ENCODE measurements around the gene CEP57L1. TPM values are rescaled to one million over a fixed set of nuclear protein-coding genes. Genes with fewer than 3 reads are reported as not detected.
"Not testable (repeated sequence)": the region's sequence is repeated elsewhere in the genome, so short reads cannot be mapped to it uniquely, and the experiment has no call there.

Gene CEP57L1
- total RNA-seq, 1 donor from 2014 or later, result 8.6 TPM

- no peaks in the 10 kb centered on the region for H3K9me3 ChIP-seq
- no peaks in the 10 kb centered on the region for H3K27me3 ChIP-seq (ENCODE audit: low read depth)
- DNase-seq (no peak), ATAC-seq (no peak)
- no peak for TF ChIP-seq CTCF (IDR thresholded peaks at IDR 0.05)
- no peak overlapping the region for H3K27ac ChIP-seq
- intact Hi-C loops (cut with DNase I), result no loop called here
- no peak overlapping the region for H3K4me3 ChIP-seq
- H3K4me1 ChIP-seq, result peaks cover 10% of the 10 kb centered on the region
- H3K36me3 ChIP-seq, result no peaks in the 10 kb centered on the region
Observed at GRCh38 chr6:109081026-109081425, 14.3 kb upstream of the CEP57L1 start.

GRCh38 chr6:109081516-109082187 is 13.7 kb upstream of the CEP57L1 start:
- no peak for TF ChIP-seq CTCF (IDR thresholded peaks at IDR 0.05)
- H3K27ac ChIP-seq, result no peak overlapping the region
- DNase-seq (no peak), ATAC-seq (no peak)
- no peaks in the 10 kb centered on the region for H3K9me3 ChIP-seq
- H3K36me3 ChIP-seq, result no peaks in the 10 kb centered on the region
- peaks cover 10% of the 10 kb centered on the region for H3K4me1 ChIP-seq
- intact Hi-C loops (cut with DNase I), result no loop called here
- no peaks in the 10 kb centered on the region for H3K27me3 ChIP-seq (ENCODE audit: low read depth)
- H3K4me3 ChIP-seq, result no peak overlapping the region

- peak; percentile 59 to 75 for ATAC-seq
- no peak for TF ChIP-seq CTCF (IDR thresholded peaks at IDR 0.05)
- H3K27ac ChIP-seq, result no peak overlapping the region
Observed at GRCh38 chr6:109082188-109082577, 13.1 kb upstream of the CEP57L1 start.

GRCh38 chr6:109083657-109084056 is 11.7 kb upstream of the CEP57L1 start:
- no peak overlapping the region for H3K27ac ChIP-seq
- H3K27me3 ChIP-seq (ENCODE audit: low read depth), result no peaks in the 10 kb centered on the region
- no peak for ATAC-seq
- no peaks in the 10 kb centered on the region for H3K36me3 ChIP-seq
- no peaks in the 10 kb centered on the region for H3K9me3 ChIP-seq
- peaks cover 17% of the 10 kb centered on the region for H3K4me1 ChIP-seq
- DNase-seq, result no peak
- TF ChIP-seq CTCF (IDR thresholded peaks at IDR 0.05), result no peak
- H3K4me3 ChIP-seq, result no peak overlapping the region
- intact Hi-C loops (cut with DNase I), result no loop called here

More at GRCh38 chr6:109082188-109082577, 13.1 kb upstream of the CEP57L1 start:
- intact Hi-C loops (cut with DNase I), result no loop called here
- Histone ChIP-seq H3K4me1 (peaks cover 10% of the 10 kb centered on the region), H3K4me3 (no peak overlapping the region), H3K9me3 (no peaks in the 10 kb centered on the region), H3K36me3 (no peaks in the 10 kb centered on the region), H3K27me3 (ENCODE audit: low read depth) (no peaks in the 10 kb centered on the region)
- DNase-seq, result no peak

GRCh38 chr6:109084146-109084545 is 11.2 kb upstream of the CEP57L1 start:
- H3K27me3 ChIP-seq (ENCODE audit: low read depth); ATAC-seq; intact Hi-C loops (cut with DNase I); H3K36me3 ChIP-seq; H3K27ac ChIP-seq; H3K4me3 ChIP-seq; H3K9me3 ChIP-seq; DNase-seq: not testable (repeated sequence)
- H3K4me1 ChIP-seq, result peaks cover 19% of the 10 kb centered on the region

- H3K9me3 ChIP-seq, result no peaks in the 10 kb centered on the region
- DNase-seq (no peak), ATAC-seq (no peak)
- no peak overlapping the region for H3K4me3 ChIP-seq
- H3K4me1 ChIP-seq, result peaks cover 27% of the 10 kb centered on the region
- intact Hi-C loops (cut with DNase I), result no loop called here
- H3K36me3 ChIP-seq, result no peaks in the 10 kb centered on the region
- H3K27ac ChIP-seq, result no peak overlapping the region
- no peak for TF ChIP-seq CTCF (IDR thresholded peaks at IDR 0.05)
- H3K27me3 ChIP-seq (ENCODE audit: low read depth), result no peaks in the 10 kb centered on the region
Observed at GRCh38 chr6:109087661-109088264, 7.5 kb upstream of the CEP57L1 start.

Data from lower lobe of right lung (tissue), 2 donors.